ACC112 (cell line): ENCODE results near the gene SLC16A11.
"Not testable (repeated sequence)": the region's sequence is repeated elsewhere in the genome, so short reads cannot be mapped to it uniquely, and the experiment has no call there.

Experiments used
- H2AFZ ChIP-seq: fragments of 200-600 bp; sonication (generic); one replicate; pipeline ENCODE4 v1.6.0; 2017; ENCODE audit warnings: antibody characterized with exemption, low read length; ENCODE audit not compliant: unreplicated experiment
- H3K27ac ChIP-seq: fragments of 200-600 bp; sonication (generic); 2 replicates; pipeline ENCODE4 v1.5.1; 2014; ENCODE audit warnings: low read depth, mild to moderate bottlenecking, antibody characterized with exemption, low read length, moderate library complexity
- H3K27me3 ChIP-seq: fragments of 200-600 bp; sonication (generic); 2 replicates; pipeline ENCODE4 v1.6.1; 2014; ENCODE audit warnings: mild to moderate bottlenecking, antibody characterized with exemption, low read length, moderate library complexity, mixed read lengths; ENCODE audit not compliant: insufficient read depth
- H3K36me3 ChIP-seq: fragments of 200-600 bp; sonication (generic); 2 replicates; pipeline ENCODE4 v1.6.1; 2016; ENCODE audit warnings: mild to moderate bottlenecking, antibody characterized with exemption, low read length, moderate library complexity, mixed read lengths; ENCODE audit not compliant: insufficient read depth
- H3K4me1 ChIP-seq: fragments of 200-600 bp; sonication (generic); one replicate; pipeline ENCODE4 v1.6.1; 2016; ENCODE audit warnings: low read length, mixed read lengths; ENCODE audit not compliant: insufficient read depth, unreplicated experiment, control insufficient read depth
- H3K4me3 ChIP-seq: fragments of 200-600 bp; sonication (generic); 2 replicates; pipeline ENCODE4 v1.5.1; 2014; ENCODE audit warnings: mild to moderate bottlenecking, low read depth, low read length
- H3K79me2 ChIP-seq: fragments of 200-600 bp; sonication (generic); one replicate; pipeline ENCODE4 v1.6.0; 2016; ENCODE audit warnings: low read length; ENCODE audit not compliant: control insufficient read depth, unreplicated experiment, insufficient read depth

The SLC16A11 gene

GRCh38 chr17:7058831-7059447, 15.0 kb upstream of the SLC16A11 start:
- Histone ChIP-seq H3K4me3 (no peak overlapping the region), H3K36me3 (no peaks in the 10 kb centered on the region), H3K27ac (peak overlapping the region; percentile 39), H2AFZ (no peak overlapping the region), H3K27me3 (no peaks in the 10 kb centered on the region), H3K4me1 (peaks cover 32% of the 10 kb centered on the region), H3K79me2 (no peaks in the 10 kb centered on the region)

GRCh38 chr17:7056386-7056785, 12.5 kb upstream of the SLC16A11 start:
- Histone ChIP-seq H3K4me3 (no peak overlapping the region), H3K36me3 (no peaks in the 10 kb centered on the region), H3K79me2 (no peaks in the 10 kb centered on the region), H3K27me3 (no peaks in the 10 kb centered on the region), H3K4me1 (peaks cover 21% of the 10 kb centered on the region), H2AFZ (no peak overlapping the region), H3K27ac (no peak overlapping the region)

GRCh38 chr17:7050583-7050982, 6.7 kb upstream of the SLC16A11 start:
- H2AFZ ChIP-seq, H3K36me3 ChIP-seq, H3K4me3 ChIP-seq: not testable (repeated sequence)

GRCh38 chr17:7048968-7049367, 5.1 kb upstream of the SLC16A11 start:
- Histone ChIP-seq H3K4me1 (peaks cover 6% of the 10 kb centered on the region), H3K36me3 (no peaks in the 10 kb centered on the region), H2AFZ (no peak overlapping the region), H3K27me3 (peaks cover 2% of the 10 kb centered on the region; the same call in 1 of the 2 replicates), H3K79me2 (no peaks in the 10 kb centered on the region), H3K4me3 (no peak overlapping the region), H3K27ac (no peak overlapping the region)

More at GRCh38 chr17:7050583-7050982, 6.7 kb upstream of the SLC16A11 start:
- H3K79me2 ChIP-seq, H3K27me3 ChIP-seq, H3K4me1 ChIP-seq, H3K27ac ChIP-seq: not testable (repeated sequence)

GRCh38 chr17:7047566-7047965, 3.7 kb upstream of the SLC16A11 start:
- H3K79me2 ChIP-seq: no peaks in the 10 kb centered on the region
- no peaks in the 10 kb centered on the region for H3K36me3 ChIP-seq
- H3K4me3 ChIP-seq: no peak overlapping the region

GRCh38 chr17:7046725-7047397, 3.0 kb upstream of the SLC16A11 start:
- not testable (repeated sequence) for H3K79me2 ChIP-seq, H3K4me1 ChIP-seq, H3K36me3 ChIP-seq, H3K4me3 ChIP-seq, H3K27ac ChIP-seq, H3K27me3 ChIP-seq
- H2AFZ ChIP-seq: peak overlapping the region; percentile 35

More at GRCh38 chr17:7047566-7047965, 3.7 kb upstream of the SLC16A11 start:
- H3K27me3 ChIP-seq: peaks cover 3% of the 10 kb centered on the region; the same call in 1 of the 2 replicates
- no peak overlapping the region for H3K27ac ChIP-seq
- H2AFZ ChIP-seq: no peak overlapping the region
- H3K4me1 ChIP-seq: peaks cover 10% of the 10 kb centered on the region

GRCh38 chr17:7046127-7046724, 2.3 kb upstream of the SLC16A11 start:
- Histone ChIP-seq H3K36me3 (no peaks in the 10 kb centered on the region), H3K4me1 (peaks cover 10% of the 10 kb centered on the region), H2AFZ (peak overlapping the region; percentile 35), H3K79me2 (no peaks in the 10 kb centered on the region), H3K27me3 (peaks cover 3% of the 10 kb centered on the region; the same call in 1 of the 2 replicates), H3K27ac (no peak overlapping the region), H3K4me3 (peak overlapping the region; percentile 5; the same call in 1 of the 2 replicates)

GRCh38 chr17:7045492-7046126, 1.7 kb upstream of the SLC16A11 start:
- H3K27ac ChIP-seq: no peak overlapping the region
- H3K4me1 ChIP-seq: peaks cover 10% of the 10 kb centered on the region
- H2AFZ ChIP-seq: peak overlapping the region; percentile 35
- H3K27me3 ChIP-seq: peaks cover 3% of the 10 kb centered on the region; the same call in 1 of the 2 replicates
- peak overlapping the region; percentile 5; the same call in 1 of the 2 replicates for H3K4me3 ChIP-seq
- H3K79me2 ChIP-seq: no peaks in the 10 kb centered on the region
- no peaks in the 10 kb centered on the region for H3K36me3 ChIP-seq

- Histone ChIP-seq H3K36me3 (no peaks in the 10 kb centered on the region), H3K79me2 (no peaks in the 10 kb centered on the region), H3K27ac (no peak overlapping the region), H3K27me3 (peaks cover 3% of the 10 kb centered on the region; the same call in 1 of the 2 replicates), H3K4me3 (peak overlapping the region; percentile 72), H2AFZ (peak overlapping the region; percentile 20), H3K4me1 (peaks cover 10% of the 10 kb centered on the region)
Measured at GRCh38 chr17:7043182-7043496, 753 bp downstream of the SLC16A11 start.

GRCh38 chr17:7042501-7043181, 1.3 kb downstream of the SLC16A11 start:
- Histone ChIP-seq H2AFZ (no peak overlapping the region), H3K36me3 (no peaks in the 10 kb centered on the region), H3K4me1 (peaks cover 10% of the 10 kb centered on the region), H3K27ac (no peak overlapping the region), H3K79me2 (no peaks in the 10 kb centered on the region), H3K27me3 (peaks cover 3% of the 10 kb centered on the region; the same call in 1 of the 2 replicates), H3K4me3 (peak overlapping the region; percentile 72)
